ENCODE data around the gene SIN3B.

The SIN3B gene

GRCh38 chr19:16889883-16890460 is 60.8 kb downstream of the SIN3B start:
- Histone ChIP-seq H3K9me3 (replicated peaks; ENCODE audit: insufficient read depth, low read length) (no peaks in the 10 kb centered on the region), H3K27ac (ENCODE audit: low read length) (no peak overlapping the region), H3K4me2 (ENCODE audit: low read depth, low read length) (no peak overlapping the region), H4K20me1 (ENCODE audit: insufficient read depth, low read length) (no peaks in the 10 kb centered on the region), H3K27me3 (replicated peaks; ENCODE audit: insufficient read depth, low read length) (no peaks in the 10 kb centered on the region), H3K4me3 (ENCODE audit: low read length) (no peak overlapping the region), H3K36me3 (replicated peaks; ENCODE audit: insufficient read depth, low read length) (no peaks in the 10 kb centered on the region), H3K9ac (ENCODE audit: low read length) (no peak overlapping the region), H3K79me2 (ENCODE audit: low read length) (no peaks in the 10 kb centered on the region), H3F3A (ENCODE audit: insufficient read depth, low read length) (no peaks in the 10 kb centered on the region), H2AFZ (ENCODE audit: low read length) (no peak overlapping the region), H3K4me1 (ENCODE audit: low read length) (peaks cover 31% of the 10 kb centered on the region), H3K9me2 (replicated peaks; ENCODE audit: insufficient read depth, low read length) (no peaks in the 10 kb centered on the region)
- DNase-seq = no peak
- TF ChIP-seq EZH2 (optimal IDR thresholded peaks at IDR 0.05; ENCODE audit: low read depth, low read length) = no peak
- TF ChIP-seq CTCF (IDR thresholded peaks at IDR 0.05; ENCODE audit: low read length) = no peak
- no peak for TF ChIP-seq EZH2phosphoT487 (IDR thresholded peaks at IDR 0.05; ENCODE audit: low read length)

GRCh38 chr19:16890461-16891184 is 61.4 kb downstream of the SIN3B start:
- Histone ChIP-seq H3K9me2 (replicated peaks; ENCODE audit: insufficient read depth, low read length) (no peaks in the 10 kb centered on the region), H3K4me1 (ENCODE audit: low read length) (peaks cover 31% of the 10 kb centered on the region), H3K9ac (ENCODE audit: low read length) (no peak overlapping the region), H3K79me2 (ENCODE audit: low read length) (no peaks in the 10 kb centered on the region), H3K27me3 (replicated peaks; ENCODE audit: insufficient read depth, low read length) (no peaks in the 10 kb centered on the region), H3K4me2 (ENCODE audit: low read depth, low read length) (no peak overlapping the region), H3K9me3 (replicated peaks; ENCODE audit: insufficient read depth, low read length) (no peaks in the 10 kb centered on the region), H3K36me3 (replicated peaks; ENCODE audit: insufficient read depth, low read length) (no peaks in the 10 kb centered on the region), H4K20me1 (ENCODE audit: insufficient read depth, low read length) (no peaks in the 10 kb centered on the region), H3F3A (ENCODE audit: insufficient read depth, low read length) (no peaks in the 10 kb centered on the region), H3K4me3 (ENCODE audit: low read length) (no peak overlapping the region), H2AFZ (ENCODE audit: low read length) (no peak overlapping the region), H3K27ac (ENCODE audit: low read length) (no peak overlapping the region)
- TF ChIP-seq EZH2 (optimal IDR thresholded peaks at IDR 0.05; ENCODE audit: low read depth, low read length) = no peak
- no peak for TF ChIP-seq EZH2phosphoT487 (IDR thresholded peaks at IDR 0.05; ENCODE audit: low read length)
- TF ChIP-seq CTCF (IDR thresholded peaks at IDR 0.05; ENCODE audit: low read length) = no peak
- no peak for DNase-seq

- no peaks in the 10 kb centered on the region for H4K20me1 ChIP-seq (ENCODE audit: insufficient read depth, low read length)
Observed at GRCh38 chr19:16891696-16892382, 62.6 kb downstream of the SIN3B start.

More at GRCh38 chr19:16891696-16892382, 62.6 kb downstream of the SIN3B start:
- Histone ChIP-seq H3K9me3 (replicated peaks; ENCODE audit: insufficient read depth, low read length) (no peaks in the 10 kb centered on the region), H2AFZ (ENCODE audit: low read length) (no peak overlapping the region), H3K4me2 (ENCODE audit: low read depth, low read length) (no peak overlapping the region), H3K27ac (ENCODE audit: low read length) (no peak overlapping the region), H3K27me3 (replicated peaks; ENCODE audit: insufficient read depth, low read length) (no peaks in the 10 kb centered on the region), H3K4me1 (ENCODE audit: low read length) (peaks cover 31% of the 10 kb centered on the region), H3K9me2 (replicated peaks; ENCODE audit: insufficient read depth, low read length) (no peaks in the 10 kb centered on the region), H3K36me3 (replicated peaks; ENCODE audit: insufficient read depth, low read length) (no peaks in the 10 kb centered on the region), H3F3A (ENCODE audit: insufficient read depth, low read length) (no peaks in the 10 kb centered on the region), H3K79me2 (ENCODE audit: low read length) (no peaks in the 10 kb centered on the region), H3K4me3 (ENCODE audit: low read length) (no peak overlapping the region), H3K9ac (ENCODE audit: low read length) (no peak overlapping the region)
- DNase-seq = no peak
- TF ChIP-seq EZH2phosphoT487 (IDR thresholded peaks at IDR 0.05; ENCODE audit: low read length) (no peak), EZH2 (optimal IDR thresholded peaks at IDR 0.05; ENCODE audit: low read depth, low read length) (no peak), CTCF (IDR thresholded peaks at IDR 0.05; ENCODE audit: low read length) (no peak)
